Activated naive CD4-positive, alpha-beta T cell treated with anti-CD3 and anti-CD28 coated beads, Interleukin-2, amount 50 U/mL, for 24 hours (primary cell): Measurements from ENCODE around the gene MAGI1.

ENCODE experiments used
- H3K27ac Mint-ChIP-seq: one replicate; pipeline ENCODE4 v1.8.0; 2021; ENCODE audit warnings: mild to moderate bottlenecking, mixed read lengths
- H3K27me3 Mint-ChIP-seq: one replicate; pipeline ENCODE4 v1.8.0; 2021; ENCODE audit warnings: mixed read lengths
- H3K36me3 Mint-ChIP-seq: one replicate; pipeline ENCODE4 v1.8.0; 2021; ENCODE audit warnings: mixed read lengths
- H3K4me1 Mint-ChIP-seq: one replicate; pipeline ENCODE4 v1.8.0; 2021; ENCODE audit warnings: mixed read lengths
- H3K4me3 Mint-ChIP-seq: one replicate; pipeline ENCODE4 v1.8.0; 2021; ENCODE audit warnings: mild to moderate bottlenecking, mixed read lengths
- H3K9me3 Mint-ChIP-seq: one replicate; pipeline ENCODE4 v1.8.0; 2021; ENCODE audit warnings: mixed read lengths

Gene MAGI1

GRCh38 chr3:66010348-66010738 is 28.4 kb downstream of the MAGI1 start:
- no peak overlapping the region for H3K4me3 Mint-ChIP-seq
- no peaks in the 10 kb centered on the region for H3K36me3 Mint-ChIP-seq

GRCh38 chr3:66004244-66004643 is 34.5 kb downstream of the MAGI1 start:
- Mint-ChIP-seq H3K4me1 (no peaks in the 10 kb centered on the region), H3K27me3 (peaks cover 6% of the 10 kb centered on the region), H3K9me3 (no peaks in the 10 kb centered on the region), H3K4me3 (no peak overlapping the region), H3K36me3 (no peaks in the 10 kb centered on the region), H3K27ac (no peak overlapping the region)

More at GRCh38 chr3:66010348-66010738, 28.4 kb downstream of the MAGI1 start:
- Mint-ChIP-seq H3K27ac (no peak overlapping the region), H3K4me1 (no peaks in the 10 kb centered on the region), H3K9me3 (no peaks in the 10 kb centered on the region), H3K27me3 (peaks cover 7% of the 10 kb centered on the region)

- Mint-ChIP-seq H3K9me3 (no peaks in the 10 kb centered on the region), H3K36me3 (no peaks in the 10 kb centered on the region), H3K27ac (no peak overlapping the region), H3K4me3 (no peak overlapping the region), H3K27me3 (peaks cover 3% of the 10 kb centered on the region), H3K4me1 (no peaks in the 10 kb centered on the region)
Measured at GRCh38 chr3:66001626-66002025, 37.1 kb downstream of the MAGI1 start.

- no peak overlapping the region for H3K27ac Mint-ChIP-seq
- peaks cover 3% of the 10 kb centered on the region for H3K27me3 Mint-ChIP-seq
- H3K9me3 Mint-ChIP-seq = no peaks in the 10 kb centered on the region
Measured at GRCh38 chr3:66000506-66000905, 38.2 kb downstream of the MAGI1 start.

GRCh38 chr3:65999606-66000005 is 39.1 kb downstream of the MAGI1 start:
- H3K27ac Mint-ChIP-seq = no peak overlapping the region

More at GRCh38 chr3:66000506-66000905, 38.2 kb downstream of the MAGI1 start:
- H3K36me3 Mint-ChIP-seq = no peaks in the 10 kb centered on the region
- H3K4me3 Mint-ChIP-seq = no peak overlapping the region
- H3K4me1 Mint-ChIP-seq = no peaks in the 10 kb centered on the region

GRCh38 chr3:65996589-65996988 is 42.1 kb downstream of the MAGI1 start:
- H3K27ac Mint-ChIP-seq = no peak overlapping the region
- H3K4me1 Mint-ChIP-seq = no peaks in the 10 kb centered on the region
- no peak overlapping the region for H3K4me3 Mint-ChIP-seq
- peaks cover 2% of the 10 kb centered on the region for H3K27me3 Mint-ChIP-seq
- no peaks in the 10 kb centered on the region for H3K9me3 Mint-ChIP-seq
- H3K36me3 Mint-ChIP-seq = no peaks in the 10 kb centered on the region

More at GRCh38 chr3:65999606-66000005, 39.1 kb downstream of the MAGI1 start:
- Mint-ChIP-seq H3K9me3 (no peaks in the 10 kb centered on the region), H3K4me3 (no peak overlapping the region), H3K36me3 (no peaks in the 10 kb centered on the region), H3K4me1 (no peaks in the 10 kb centered on the region), H3K27me3 (peaks cover 3% of the 10 kb centered on the region)

GRCh38 chr3:65995515-65995914 is 43.2 kb downstream of the MAGI1 start:
- no peaks in the 10 kb centered on the region for H3K9me3 Mint-ChIP-seq
- H3K4me3 Mint-ChIP-seq = no peak overlapping the region
- H3K36me3 Mint-ChIP-seq = no peaks in the 10 kb centered on the region
- no peak overlapping the region for H3K27ac Mint-ChIP-seq
- H3K4me1 Mint-ChIP-seq = no peaks in the 10 kb centered on the region
- peaks cover 2% of the 10 kb centered on the region for H3K27me3 Mint-ChIP-seq

- Mint-ChIP-seq H3K9me3 (no peaks in the 10 kb centered on the region), H3K4me1 (no peaks in the 10 kb centered on the region), H3K36me3 (no peaks in the 10 kb centered on the region), H3K27me3 (peaks cover 2% of the 10 kb centered on the region), H3K4me3 (no peak overlapping the region), H3K27ac (no peak overlapping the region)
Measured at GRCh38 chr3:65995030-65995429, 43.7 kb downstream of the MAGI1 start.

- Mint-ChIP-seq H3K36me3 (no peaks in the 10 kb centered on the region), H3K4me1 (no peaks in the 10 kb centered on the region), H3K9me3 (no peaks in the 10 kb centered on the region), H3K4me3 (no peak overlapping the region), H3K27ac (no peak overlapping the region), H3K27me3 (peaks cover 3% of the 10 kb centered on the region)
Measured at GRCh38 chr3:65993134-65993900, 45.4 kb downstream of the MAGI1 start.

- Mint-ChIP-seq H3K36me3 (no peaks in the 10 kb centered on the region), H3K4me1 (no peaks in the 10 kb centered on the region), H3K4me3 (no peak overlapping the region), H3K9me3 (no peaks in the 10 kb centered on the region), H3K27me3 (peaks cover 8% of the 10 kb centered on the region), H3K27ac (no peak overlapping the region)
Measured at GRCh38 chr3:65992106-65992505, 46.6 kb downstream of the MAGI1 start.

- Mint-ChIP-seq H3K4me3 (no peak overlapping the region), H3K9me3 (no peaks in the 10 kb centered on the region), H3K4me1 (no peaks in the 10 kb centered on the region), H3K36me3 (no peaks in the 10 kb centered on the region), H3K27ac (no peak overlapping the region), H3K27me3 (peaks cover 6% of the 10 kb centered on the region)
Measured at GRCh38 chr3:65988411-65989180, 50.1 kb downstream of the MAGI1 start.

- peaks cover 6% of the 10 kb centered on the region for H3K27me3 Mint-ChIP-seq
- H3K36me3 Mint-ChIP-seq = no peaks in the 10 kb centered on the region
- no peak overlapping the region for H3K4me3 Mint-ChIP-seq
- no peaks in the 10 kb centered on the region for H3K4me1 Mint-ChIP-seq
- H3K27ac Mint-ChIP-seq = no peak overlapping the region
- H3K9me3 Mint-ChIP-seq = no peaks in the 10 kb centered on the region
Measured at GRCh38 chr3:65986285-65986684, 52.4 kb downstream of the MAGI1 start.

- Mint-ChIP-seq H3K9me3 (no peaks in the 10 kb centered on the region), H3K27ac (no peak overlapping the region), H3K4me1 (no peaks in the 10 kb centered on the region), H3K36me3 (no peaks in the 10 kb centered on the region), H3K27me3 (peaks cover 6% of the 10 kb centered on the region), H3K4me3 (no peak overlapping the region)
Measured at GRCh38 chr3:65984975-65985374, 53.7 kb downstream of the MAGI1 start.

- H3K27me3 Mint-ChIP-seq = peaks cover 4% of the 10 kb centered on the region
- H3K27ac Mint-ChIP-seq = no peak overlapping the region
- no peaks in the 10 kb centered on the region for H3K9me3 Mint-ChIP-seq
- no peak overlapping the region for H3K4me3 Mint-ChIP-seq
- H3K4me1 Mint-ChIP-seq = no peaks in the 10 kb centered on the region
- H3K36me3 Mint-ChIP-seq = no peaks in the 10 kb centered on the region
Measured at GRCh38 chr3:65983100-65983499, 55.6 kb downstream of the MAGI1 start.

- H3K27ac Mint-ChIP-seq = no peak overlapping the region
- H3K4me1 Mint-ChIP-seq = no peaks in the 10 kb centered on the region
- no peaks in the 10 kb centered on the region for H3K27me3 Mint-ChIP-seq
- H3K9me3 Mint-ChIP-seq = no peaks in the 10 kb centered on the region
- H3K4me3 Mint-ChIP-seq = no peak overlapping the region
- H3K36me3 Mint-ChIP-seq = no peaks in the 10 kb centered on the region
Measured at GRCh38 chr3:65979731-65980130, 59.0 kb downstream of the MAGI1 start.

- no peaks in the 10 kb centered on the region for H3K4me1 Mint-ChIP-seq
- no peak overlapping the region for H3K4me3 Mint-ChIP-seq
- H3K27ac Mint-ChIP-seq = no peak overlapping the region
- no peaks in the 10 kb centered on the region for H3K9me3 Mint-ChIP-seq
- H3K36me3 Mint-ChIP-seq = no peaks in the 10 kb centered on the region
- no peaks in the 10 kb centered on the region for H3K27me3 Mint-ChIP-seq
Measured at GRCh38 chr3:65979162-65979561, 59.6 kb downstream of the MAGI1 start.
